Measurements from ENCODE around the gene TMPRSS11B.
"Not testable (repeated sequence)": the region's sequence is repeated elsewhere in the genome, so short reads cannot be mapped to it uniquely, and the experiment has no call there.

The TMPRSS11B gene, protein sequence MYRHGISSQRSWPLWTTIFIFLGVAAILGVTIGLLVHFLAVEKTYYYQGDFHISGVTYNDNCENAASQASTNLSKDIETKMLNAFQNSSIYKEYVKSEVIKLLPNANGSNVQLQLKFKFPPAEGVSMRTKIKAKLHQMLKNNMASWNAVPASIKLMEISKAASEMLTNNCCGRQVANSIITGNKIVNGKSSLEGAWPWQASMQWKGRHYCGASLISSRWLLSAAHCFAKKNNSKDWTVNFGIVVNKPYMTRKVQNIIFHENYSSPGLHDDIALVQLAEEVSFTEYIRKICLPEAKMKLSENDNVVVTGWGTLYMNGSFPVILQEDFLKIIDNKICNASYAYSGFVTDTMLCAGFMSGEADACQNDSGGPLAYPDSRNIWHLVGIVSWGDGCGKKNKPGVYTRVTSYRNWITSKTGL

DNA sequence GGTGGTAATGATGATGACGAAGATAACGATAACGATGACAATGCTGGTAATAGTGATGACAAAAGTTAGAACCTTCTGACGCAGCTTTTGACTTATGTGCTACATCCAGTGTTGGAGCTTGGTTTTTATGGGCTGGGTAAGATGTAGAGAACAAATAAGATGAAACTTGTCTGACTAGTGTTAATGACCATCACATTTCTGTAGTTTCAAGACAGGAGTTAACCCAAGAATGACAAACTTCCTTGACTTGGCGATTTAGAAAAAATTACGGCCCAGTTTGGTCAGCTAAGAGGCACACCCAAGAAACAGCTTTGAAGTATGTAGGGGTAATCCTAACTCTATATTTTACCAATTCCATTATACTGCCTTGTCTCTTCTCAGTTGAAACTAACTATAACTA is at the start of gene TMPRSS11B:
Gene TMPRSS11B, minus strand, starts transcription at position 101 of the 400 bp plus-strand sequence. CDS start 136 bp downstream, outside the sequence.
- H3K4me3 ChIP-seq (replicated peaks; ENCODE audit: low read depth, low read length): no peak within 1 kb of the TSS
- TF ChIP-seq, protein P1, sequence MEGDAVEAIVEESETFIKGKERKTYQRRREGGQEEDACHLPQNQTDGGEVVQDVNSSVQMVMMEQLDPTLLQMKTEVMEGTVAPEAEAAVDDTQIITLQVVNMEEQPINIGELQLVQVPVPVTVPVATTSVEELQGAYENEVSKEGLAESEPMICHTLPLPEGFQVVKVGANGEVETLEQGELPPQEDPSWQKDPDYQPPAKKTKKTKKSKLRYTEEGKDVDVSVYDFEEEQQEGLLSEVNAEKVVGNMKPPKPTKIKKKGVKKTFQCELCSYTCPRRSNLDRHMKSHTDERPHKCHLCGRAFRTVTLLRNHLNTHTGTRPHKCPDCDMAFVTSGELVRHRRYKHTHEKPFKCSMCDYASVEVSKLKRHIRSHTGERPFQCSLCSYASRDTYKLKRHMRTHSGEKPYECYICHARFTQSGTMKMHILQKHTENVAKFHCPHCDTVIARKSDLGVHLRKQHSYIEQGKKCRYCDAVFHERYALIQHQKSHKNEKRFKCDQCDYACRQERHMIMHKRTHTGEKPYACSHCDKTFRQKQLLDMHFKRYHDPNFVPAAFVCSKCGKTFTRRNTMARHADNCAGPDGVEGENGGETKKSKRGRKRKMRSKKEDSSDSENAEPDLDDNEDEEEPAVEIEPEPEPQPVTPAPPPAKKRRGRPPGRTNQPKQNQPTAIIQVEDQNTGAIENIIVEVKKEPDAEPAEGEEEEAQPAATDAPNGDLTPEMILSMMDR (IDR thresholded peaks at IDR 0.05; ENCODE audit: low read length, missing control alignments): no peak
- no peak for DNase-seq (ENCODE audit: low read depth)

DNA sequence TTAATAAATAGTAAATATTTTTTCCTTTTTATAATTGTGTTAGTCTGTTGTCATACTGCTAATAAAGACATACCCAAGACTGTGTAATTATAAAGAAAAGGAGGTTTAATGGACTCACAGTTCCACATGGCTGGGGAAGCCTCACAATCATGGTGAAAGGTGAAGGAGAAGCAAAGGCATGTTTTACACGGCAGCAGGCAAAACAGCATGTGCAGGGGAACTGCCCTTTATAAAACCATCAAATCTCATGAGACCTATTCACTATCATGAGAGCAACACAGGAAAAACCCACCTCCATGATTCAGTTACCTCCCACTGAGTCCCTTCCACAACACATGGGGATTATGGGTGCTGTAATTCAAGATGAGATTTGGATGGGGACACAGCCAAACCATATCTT is 45.8 kb upstream of the TMPRSS11B start:
- no peak overlapping the region for H3K4me3 ChIP-seq (replicated peaks; ENCODE audit: low read depth, low read length)
- no peak for DNase-seq (ENCODE audit: low read depth)
- TF ChIP-seq, protein P1 (IDR thresholded peaks at IDR 0.05; ENCODE audit: low read length, missing control alignments): no peak

DNA sequence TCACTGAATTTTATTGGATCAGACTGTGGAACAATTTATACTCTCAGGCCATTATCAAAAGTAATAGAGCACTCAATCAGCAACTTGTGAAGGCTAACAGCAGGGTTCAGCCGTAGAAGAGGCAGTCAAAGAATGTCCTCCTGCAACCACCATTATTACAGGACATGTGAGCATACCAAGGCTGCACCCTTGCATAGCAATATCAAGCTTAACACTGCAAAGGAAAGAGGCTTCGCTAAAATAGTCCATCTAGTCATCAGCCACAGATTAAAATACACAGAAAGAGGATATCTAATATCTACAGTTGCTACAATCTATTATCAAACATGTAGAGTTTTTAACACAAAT is 42.9 kb upstream of the TMPRSS11B start:
- H3K4me3 ChIP-seq (replicated peaks; ENCODE audit: low read depth, low read length): no peak overlapping the region
- no peak for DNase-seq (ENCODE audit: low read depth)
- TF ChIP-seq, protein P1 (IDR thresholded peaks at IDR 0.05; ENCODE audit: low read length, missing control alignments): no peak

DNA sequence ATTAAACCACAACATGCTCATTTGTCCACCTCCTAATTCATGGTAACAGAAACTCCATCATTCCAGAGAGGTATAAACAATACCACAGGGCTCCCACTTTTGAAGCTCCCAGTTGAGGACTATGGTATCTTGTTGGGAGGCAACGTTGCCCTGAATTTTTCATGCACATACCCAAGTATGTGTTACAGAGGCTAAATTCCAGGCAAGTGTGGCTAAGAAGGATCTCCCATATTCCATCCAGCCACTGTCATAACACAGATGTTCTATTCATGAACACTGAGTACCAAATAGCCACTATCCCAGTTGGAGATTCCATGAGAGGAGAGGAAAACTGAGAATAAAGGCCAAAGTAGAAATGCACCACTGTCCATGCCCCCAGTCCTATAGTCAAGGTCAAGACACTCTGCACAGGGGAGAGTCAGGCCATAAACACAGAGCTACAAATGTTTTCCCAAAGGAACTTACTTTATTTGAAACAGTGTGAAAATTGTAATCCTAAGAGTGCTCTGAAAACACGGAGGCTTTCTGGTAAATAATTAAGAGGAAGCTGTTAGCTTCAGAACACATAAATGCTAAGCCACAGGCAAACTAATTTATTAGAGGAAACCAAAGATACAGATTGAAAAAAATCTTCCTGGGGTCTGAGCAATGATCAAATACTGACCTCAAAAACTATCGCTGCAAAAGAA is 42.4 kb upstream of the TMPRSS11B start:
- H3K4me3 ChIP-seq (replicated peaks; ENCODE audit: low read depth, low read length): no peak overlapping the region
- TF ChIP-seq, protein P1 (IDR thresholded peaks at IDR 0.05; ENCODE audit: low read length, missing control alignments): no peak
- DNase-seq (ENCODE audit: low read depth): no peak

DNA sequence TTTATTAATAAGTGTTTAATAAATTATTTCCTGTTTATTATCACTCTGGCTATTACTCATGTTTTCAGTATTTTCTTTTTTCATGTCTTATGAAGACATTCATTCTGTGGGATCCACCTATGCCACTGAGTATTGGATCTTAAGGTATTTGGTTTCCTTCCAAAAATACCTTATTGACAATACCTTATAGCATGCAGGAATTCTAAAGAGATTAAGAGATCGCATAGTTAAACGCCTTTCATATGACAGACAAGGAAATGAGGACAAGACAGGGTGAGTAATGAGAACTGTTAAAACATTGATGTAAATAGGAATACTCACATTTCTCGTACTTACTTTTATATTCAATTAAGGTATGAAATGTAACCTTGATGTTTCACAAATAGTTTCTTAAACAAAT is 38.2 kb upstream of the TMPRSS11B start:
- H3K4me3 ChIP-seq (replicated peaks; ENCODE audit: low read depth, low read length): no peak overlapping the region
- TF ChIP-seq, protein P1 (IDR thresholded peaks at IDR 0.05; ENCODE audit: low read length, missing control alignments): no peak
- no peak for DNase-seq (ENCODE audit: low read depth)

DNA sequence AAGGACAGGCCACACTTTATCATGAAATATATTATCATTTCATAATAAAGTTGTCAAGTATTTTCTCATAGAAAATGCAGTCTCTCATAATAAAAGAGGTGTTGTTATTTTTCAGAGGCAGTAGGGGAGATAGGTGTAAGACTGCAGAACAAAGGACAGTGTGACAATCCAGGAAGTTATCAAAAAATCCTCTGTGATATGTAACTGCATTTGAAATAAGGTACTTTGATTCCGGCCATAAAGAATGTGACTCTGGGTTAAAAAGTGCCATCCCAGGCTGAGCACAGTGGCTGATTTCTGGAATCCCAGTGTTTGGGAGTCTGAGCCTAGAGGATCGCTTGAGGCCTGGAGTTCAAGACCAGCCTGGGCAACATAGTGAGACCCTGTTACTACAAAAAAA is 37.6 kb upstream of the TMPRSS11B start:
- TF ChIP-seq, protein P1 (IDR thresholded peaks at IDR 0.05; ENCODE audit: low read length, missing control alignments): no peak
- no peak for DNase-seq (ENCODE audit: low read depth)
- no peak overlapping the region for H3K4me3 ChIP-seq (replicated peaks; ENCODE audit: low read depth, low read length)

DNA sequence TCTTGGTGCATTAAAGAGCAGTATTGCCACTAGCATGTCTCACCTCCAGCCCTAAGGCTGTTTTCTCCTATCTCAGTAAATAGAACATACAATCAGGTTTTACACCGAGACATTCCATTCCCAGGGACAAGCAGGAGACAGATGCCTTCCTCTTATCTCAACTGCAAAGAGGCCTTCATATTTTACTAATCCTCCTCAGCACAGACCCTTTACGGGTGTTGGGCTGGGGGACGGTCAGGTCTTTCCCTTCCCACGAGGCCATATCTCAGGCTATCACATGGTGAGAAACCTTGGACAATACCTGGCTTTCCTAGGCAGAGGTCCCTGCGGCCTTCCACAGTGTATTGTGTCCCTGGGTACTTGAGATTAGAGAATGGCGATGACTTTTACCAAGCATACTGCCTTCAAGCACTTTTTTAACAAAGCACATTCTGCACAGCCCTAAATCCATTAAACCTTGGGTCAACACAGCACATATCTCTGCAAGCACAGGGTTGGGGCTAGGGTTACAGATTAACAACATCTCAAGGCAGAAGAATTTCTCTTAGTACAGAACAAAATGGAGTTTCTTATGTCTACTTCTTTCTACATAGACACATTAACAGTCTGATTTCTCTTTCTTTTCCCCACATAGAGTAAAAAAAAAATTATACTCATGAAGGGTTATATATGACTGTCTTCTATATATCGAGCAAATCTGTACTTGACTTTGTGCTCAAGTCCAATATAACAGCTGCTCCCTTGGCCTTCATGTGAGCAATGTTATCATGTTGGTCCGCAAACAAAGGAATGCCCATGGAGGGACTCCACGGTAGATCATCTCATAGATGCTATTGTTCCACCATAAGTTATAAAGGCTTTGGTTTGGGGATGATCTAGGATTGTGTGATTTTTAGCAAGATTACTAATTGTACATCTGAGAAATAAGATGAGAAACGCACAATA is 36.6 kb upstream of the TMPRSS11B start:
- not testable (repeated sequence) for DNase-seq (ENCODE audit: low read depth)

More for the DNA sequence above, 36.6 kb upstream of the TMPRSS11B start:
- H3K4me3 ChIP-seq (replicated peaks; ENCODE audit: low read depth, low read length): not testable (repeated sequence)

Measured in fibroblast of pulmonary artery (primary cell).